NB4 (cell line): ENCODE results near the gene ARID2.

Experiments used
- POLR2A ChIP-seq: IDR thresholded peaks from 2 replicates; pipeline ENCODE4 v1.6.1; 2011; ENCODE audit warnings: mild to moderate bottlenecking; ENCODE audit not compliant: insufficient read length; ENCODE audit errors: extremely low read depth
- TF ChIP-seq, protein P1 (sequence below): IDR thresholded peaks from one replicate; pipeline ENCODE4 v1.5.1; 2012; ENCODE audit warnings: low read depth, low read length

DNA sequence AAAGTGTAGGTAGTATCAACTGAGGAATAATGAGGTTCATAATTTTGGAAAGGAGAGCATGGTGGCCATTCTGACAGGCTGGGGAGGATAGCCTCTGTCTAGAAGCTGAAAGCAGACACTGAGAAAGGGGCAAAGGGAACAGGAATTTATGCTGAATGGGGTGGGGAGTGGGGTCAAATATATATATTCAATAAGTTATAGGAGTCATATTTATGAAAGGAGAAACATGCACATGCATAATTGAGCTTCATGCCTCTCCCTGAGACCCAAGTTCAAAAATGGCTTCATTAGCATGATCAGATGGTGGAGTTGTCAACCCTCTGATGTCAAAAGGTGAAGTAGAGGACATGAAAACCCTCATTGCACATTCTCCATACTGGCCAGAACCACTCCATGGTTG is 33.9 kb upstream of the ARID2 start:
- TF ChIP-seq, protein P1, sequence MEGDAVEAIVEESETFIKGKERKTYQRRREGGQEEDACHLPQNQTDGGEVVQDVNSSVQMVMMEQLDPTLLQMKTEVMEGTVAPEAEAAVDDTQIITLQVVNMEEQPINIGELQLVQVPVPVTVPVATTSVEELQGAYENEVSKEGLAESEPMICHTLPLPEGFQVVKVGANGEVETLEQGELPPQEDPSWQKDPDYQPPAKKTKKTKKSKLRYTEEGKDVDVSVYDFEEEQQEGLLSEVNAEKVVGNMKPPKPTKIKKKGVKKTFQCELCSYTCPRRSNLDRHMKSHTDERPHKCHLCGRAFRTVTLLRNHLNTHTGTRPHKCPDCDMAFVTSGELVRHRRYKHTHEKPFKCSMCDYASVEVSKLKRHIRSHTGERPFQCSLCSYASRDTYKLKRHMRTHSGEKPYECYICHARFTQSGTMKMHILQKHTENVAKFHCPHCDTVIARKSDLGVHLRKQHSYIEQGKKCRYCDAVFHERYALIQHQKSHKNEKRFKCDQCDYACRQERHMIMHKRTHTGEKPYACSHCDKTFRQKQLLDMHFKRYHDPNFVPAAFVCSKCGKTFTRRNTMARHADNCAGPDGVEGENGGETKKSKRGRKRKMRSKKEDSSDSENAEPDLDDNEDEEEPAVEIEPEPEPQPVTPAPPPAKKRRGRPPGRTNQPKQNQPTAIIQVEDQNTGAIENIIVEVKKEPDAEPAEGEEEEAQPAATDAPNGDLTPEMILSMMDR: no peak
- no peak for TF ChIP-seq POLR2A
